ENCODE results near the gene SLC4A2.

Gene SLC4A2

GRCh38 chr7:151115836-151116418 is 56.5 kb downstream of the SLC4A2 start:
- Histone ChIP-seq H3K4me2 (ENCODE audit: low read depth, low read length, poor library complexity, severe bottlenecking) (no peak overlapping the region), H3F3A (ENCODE audit: low read depth) (no peaks in the 10 kb centered on the region), H3K9me3 (ENCODE audit: insufficient read depth, low read depth, low read length) (no peaks in the 10 kb centered on the region), H3K79me2 (ENCODE audit: insufficient read depth, low read length) (peaks cover 13% of the 10 kb centered on the region; the same call in 1 of the 2 replicates), H2AFZ (ENCODE audit: low read length) (no peak overlapping the region), H3K4me1 (ENCODE audit: insufficient read depth, low read length, poor library complexity, severe bottlenecking) (no peaks in the 10 kb centered on the region), H3K9ac (ENCODE audit: low read depth, low read length, poor library complexity, severe bottlenecking) (no peak overlapping the region), H3K27me3 (ENCODE audit: insufficient read depth, low read length, poor library complexity, severe bottlenecking) (no peaks in the 10 kb centered on the region), H4K20me1 (ENCODE audit: insufficient read depth, low read length, poor library complexity, severe bottlenecking) (peaks cover 5% of the 10 kb centered on the region), H3K9me2 (replicated peaks; ENCODE audit: low read depth, low read length) (no peaks in the 10 kb centered on the region), H3K36me3 (ENCODE audit: insufficient read depth, low read length) (peaks cover 29% of the 10 kb centered on the region; the same call in 1 of the 2 replicates), H3K4me3 (ENCODE audit: low read length, poor library complexity, severe bottlenecking) (no peak overlapping the region)
- TF ChIP-seq EZH2phosphoT487 (IDR thresholded peaks at IDR 0.05; ENCODE audit: borderline replicate concordance) (no peak), CTCF (conservative IDR thresholded peaks at IDR 0.05; ENCODE audit: low read length) (no peak)

GRCh38 chr7:151116603-151117440 is 57.4 kb downstream of the SLC4A2 start:
- Histone ChIP-seq H3K27me3 (ENCODE audit: insufficient read depth, low read length, poor library complexity, severe bottlenecking) (no peaks in the 10 kb centered on the region), H3K9ac (ENCODE audit: low read depth, low read length, poor library complexity, severe bottlenecking) (no peak overlapping the region), H3K4me2 (ENCODE audit: low read depth, low read length, poor library complexity, severe bottlenecking) (no peak overlapping the region), H3K9me3 (ENCODE audit: insufficient read depth, low read depth, low read length) (no peaks in the 10 kb centered on the region), H4K20me1 (ENCODE audit: insufficient read depth, low read length, poor library complexity, severe bottlenecking) (no peaks in the 10 kb centered on the region), H2AFZ (ENCODE audit: low read length) (no peak overlapping the region), H3K4me3 (ENCODE audit: low read length, poor library complexity, severe bottlenecking) (no peak overlapping the region), H3K9me2 (replicated peaks; ENCODE audit: low read depth, low read length) (no peaks in the 10 kb centered on the region), H3K36me3 (ENCODE audit: insufficient read depth, low read length) (peaks cover 32% of the 10 kb centered on the region; the same call in 1 of the 2 replicates), H3K4me1 (ENCODE audit: insufficient read depth, low read length, poor library complexity, severe bottlenecking) (no peaks in the 10 kb centered on the region), H3F3A (ENCODE audit: low read depth) (no peaks in the 10 kb centered on the region), H3K79me2 (ENCODE audit: insufficient read depth, low read length) (peaks cover 7% of the 10 kb centered on the region; the same call in 1 of the 2 replicates)
- TF ChIP-seq EZH2phosphoT487 (IDR thresholded peaks at IDR 0.05; ENCODE audit: borderline replicate concordance) (no peak), CTCF (conservative IDR thresholded peaks at IDR 0.05; ENCODE audit: low read length) (no peak)

- H3K9ac ChIP-seq (ENCODE audit: low read depth, low read length, poor library complexity, severe bottlenecking) = no peak overlapping the region
Measured at GRCh38 chr7:151117565-151117964, 58.2 kb downstream of the SLC4A2 start.

More at GRCh38 chr7:151117565-151117964, 58.2 kb downstream of the SLC4A2 start:
- Histone ChIP-seq H3K9me2 (replicated peaks; ENCODE audit: low read depth, low read length) (no peaks in the 10 kb centered on the region), H3F3A (ENCODE audit: low read depth) (no peaks in the 10 kb centered on the region), H3K4me1 (ENCODE audit: insufficient read depth, low read length, poor library complexity, severe bottlenecking) (no peaks in the 10 kb centered on the region), H3K27me3 (ENCODE audit: insufficient read depth, low read length, poor library complexity, severe bottlenecking) (no peaks in the 10 kb centered on the region), H3K9me3 (ENCODE audit: insufficient read depth, low read depth, low read length) (no peaks in the 10 kb centered on the region), H3K36me3 (ENCODE audit: insufficient read depth, low read length) (peaks cover 32% of the 10 kb centered on the region; the same call in 1 of the 2 replicates), H4K20me1 (ENCODE audit: insufficient read depth, low read length, poor library complexity, severe bottlenecking) (no peaks in the 10 kb centered on the region), H3K79me2 (ENCODE audit: insufficient read depth, low read length) (peaks cover 4% of the 10 kb centered on the region; the same call in 1 of the 2 replicates), H2AFZ (ENCODE audit: low read length) (no peak overlapping the region), H3K4me3 (ENCODE audit: low read length, poor library complexity, severe bottlenecking) (no peak overlapping the region), H3K4me2 (ENCODE audit: low read depth, low read length, poor library complexity, severe bottlenecking) (no peak overlapping the region)
- TF ChIP-seq EZH2phosphoT487 (IDR thresholded peaks at IDR 0.05; ENCODE audit: borderline replicate concordance) (no peak), CTCF (conservative IDR thresholded peaks at IDR 0.05; ENCODE audit: low read length) (no peak)

All from Loucy (cell line).